ENCODE measurements around the gene HNRNPU. TPM values are rescaled to one million over a fixed set of nuclear protein-coding genes. Genes with fewer than 3 reads are reported as not detected.
A peak's percentile ranks its signal among the peaks of the same experiment; 100 is the strongest.

HNRNPU gene
- polyA plus RNA-seq, 3 donors, result 71.5 to 197 (median 143) TPM

DNA sequence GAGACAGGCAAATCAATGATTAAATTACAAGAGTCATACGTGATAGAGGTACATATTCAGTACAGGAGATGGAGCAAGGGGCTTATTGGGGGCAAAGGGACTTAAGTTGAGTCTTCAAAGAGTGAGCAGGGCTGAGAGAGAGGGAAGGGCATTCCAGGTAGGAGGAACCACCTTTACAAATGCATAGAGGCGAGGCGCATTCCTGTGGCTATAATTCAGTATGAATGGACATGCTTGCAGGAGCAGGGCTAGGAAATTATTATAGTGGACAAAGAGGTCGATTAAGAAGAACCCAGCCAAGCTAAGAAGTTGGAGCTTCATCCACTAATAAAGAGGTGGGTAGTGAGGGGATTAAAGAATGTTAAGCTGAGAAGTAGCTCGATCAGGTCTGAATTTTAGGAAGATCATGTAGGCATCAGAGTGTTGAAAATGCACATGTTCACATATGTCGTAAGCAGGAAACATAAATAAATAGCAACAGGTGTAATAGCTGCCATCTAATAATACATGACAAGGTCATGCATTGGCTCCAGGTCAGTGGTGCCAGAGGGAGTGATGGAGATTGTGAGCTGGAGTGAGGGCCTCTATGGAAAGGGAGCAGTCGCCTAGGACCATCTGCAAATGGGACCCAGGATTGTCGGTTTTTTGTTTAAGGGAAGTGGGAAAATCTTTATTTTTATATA lies 12.0 kb upstream of the HNRNPU start:
- Histone ChIP-seq H3K9ac (ENCODE audit: insufficient read depth, low read length, poor library complexity, severe bottlenecking) (no peak overlapping the region), H3K36me3 (replicated peaks in 1 of 2; ENCODE audit: control insufficient read depth in 1 of 2, insufficient read depth in 2 of 2, low read length in 2 of 2) (no peaks in the 10 kb centered on the region), H3K4me3 (replicated peaks in 1 of 3; ENCODE audit: low read depth in 2 of 3, low read length in 3 of 3) (no peak overlapping the region), H3K4me1 (ENCODE audit: control insufficient read depth in 1 of 2, insufficient read depth in 2 of 2, low read length in 2 of 2) (no peaks in the 10 kb centered on the region), H4K20me1 (ENCODE audit: insufficient read depth, low read length) (no peaks in the 10 kb centered on the region), H3K27ac (ENCODE audit: low read depth in 1 of 2, low read length in 2 of 2) (no peak overlapping the region), H2AFZ (ENCODE audit: insufficient read depth, low read depth, low read length, poor library complexity, severe bottlenecking) (no peak overlapping the region), H3K79me2 (ENCODE audit: insufficient read depth, low read length) (no peaks in the 10 kb centered on the region), H3K9me3 (replicated peaks in 1 of 2; ENCODE audit: control insufficient read depth in 1 of 2, insufficient read depth in 1 of 2, low read length in 2 of 2) (no peaks in the 10 kb centered on the region), H3K4me2 (replicated peaks; ENCODE audit: extremely low read depth, low read length, poor library complexity, severe bottlenecking) (no peak overlapping the region), H3K27me3 (ENCODE audit: control insufficient read depth in 2 of 2, insufficient read depth in 2 of 2, low read length in 2 of 2) (no peaks in the 10 kb centered on the region)
- Mint-ChIP-seq H3K4me3 (no peak overlapping the region), H3K27ac (peak overlapping the region in 1 of 7 donors; percentile 26), H3K36me3 (no peaks in the 10 kb centered on the region), H3K4me1 (no peaks in the 10 kb centered on the region), H3K27me3 (ENCODE audit: low read depth in 3 of 3) (peaks cover 0 to 2% (median 0%) of the 10 kb centered on the region in 3 donors), H3K9me3 (peaks cover 0 to 3% (median 0%) of the 10 kb centered on the region in 7 donors)
- TF ChIP-seq, protein P1, sequence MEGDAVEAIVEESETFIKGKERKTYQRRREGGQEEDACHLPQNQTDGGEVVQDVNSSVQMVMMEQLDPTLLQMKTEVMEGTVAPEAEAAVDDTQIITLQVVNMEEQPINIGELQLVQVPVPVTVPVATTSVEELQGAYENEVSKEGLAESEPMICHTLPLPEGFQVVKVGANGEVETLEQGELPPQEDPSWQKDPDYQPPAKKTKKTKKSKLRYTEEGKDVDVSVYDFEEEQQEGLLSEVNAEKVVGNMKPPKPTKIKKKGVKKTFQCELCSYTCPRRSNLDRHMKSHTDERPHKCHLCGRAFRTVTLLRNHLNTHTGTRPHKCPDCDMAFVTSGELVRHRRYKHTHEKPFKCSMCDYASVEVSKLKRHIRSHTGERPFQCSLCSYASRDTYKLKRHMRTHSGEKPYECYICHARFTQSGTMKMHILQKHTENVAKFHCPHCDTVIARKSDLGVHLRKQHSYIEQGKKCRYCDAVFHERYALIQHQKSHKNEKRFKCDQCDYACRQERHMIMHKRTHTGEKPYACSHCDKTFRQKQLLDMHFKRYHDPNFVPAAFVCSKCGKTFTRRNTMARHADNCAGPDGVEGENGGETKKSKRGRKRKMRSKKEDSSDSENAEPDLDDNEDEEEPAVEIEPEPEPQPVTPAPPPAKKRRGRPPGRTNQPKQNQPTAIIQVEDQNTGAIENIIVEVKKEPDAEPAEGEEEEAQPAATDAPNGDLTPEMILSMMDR (IDR thresholded peaks at IDR 0.05), result no peak
- DNase-seq, result no peak
- intact Hi-C loops (cut with micrococcal nuclease), result no loop called here
- WGBS (ENCODE audit: insufficient coverage), result 93% methylated on average over 5 of the region's 8 CpGs

DNA sequence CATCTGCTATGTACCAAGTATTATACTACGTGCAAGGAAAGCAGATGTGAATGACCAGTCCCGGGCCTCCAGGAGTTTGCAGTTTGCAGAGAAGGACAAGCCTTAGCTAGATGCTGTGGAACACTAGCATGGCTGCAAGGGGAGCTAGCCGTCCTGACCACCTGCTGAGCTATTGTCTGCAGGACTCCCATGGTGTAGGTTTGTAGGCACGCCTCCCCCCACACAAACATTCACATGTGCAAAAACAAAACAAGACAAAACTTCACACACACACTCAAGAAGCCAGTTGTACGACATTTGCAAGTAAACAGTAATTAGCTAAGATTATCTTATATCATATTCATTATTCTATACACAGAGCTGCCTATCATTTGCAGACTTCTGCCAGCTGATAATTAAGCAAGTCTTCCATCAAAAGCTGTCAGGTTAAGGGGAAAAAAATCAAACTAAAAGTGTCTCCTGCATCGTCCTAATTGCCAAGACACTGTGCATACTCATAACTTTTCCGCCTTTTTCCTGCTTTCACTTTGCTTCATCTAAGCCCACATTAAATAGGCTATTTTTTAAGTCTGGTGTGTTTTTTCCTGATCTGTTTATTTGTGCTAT lies 10.7 kb upstream of the HNRNPU start:
- Histone ChIP-seq H3K9ac (ENCODE audit: insufficient read depth, low read length, poor library complexity, severe bottlenecking) (no peak overlapping the region), H2AFZ (ENCODE audit: insufficient read depth, low read depth, low read length, poor library complexity, severe bottlenecking) (no peak overlapping the region), H3K27me3 (ENCODE audit: control insufficient read depth in 2 of 2, insufficient read depth in 2 of 2, low read length in 2 of 2) (no peaks in the 10 kb centered on the region), H3K27ac (ENCODE audit: low read depth in 1 of 2, low read length in 2 of 2) (no peak overlapping the region), H4K20me1 (ENCODE audit: insufficient read depth, low read length) (no peaks in the 10 kb centered on the region), H3K4me1 (ENCODE audit: control insufficient read depth in 1 of 2, insufficient read depth in 2 of 2, low read length in 2 of 2) (no peaks in the 10 kb centered on the region), H3K4me2 (replicated peaks; ENCODE audit: extremely low read depth, low read length, poor library complexity, severe bottlenecking) (no peak overlapping the region), H3K79me2 (ENCODE audit: insufficient read depth, low read length) (no peaks in the 10 kb centered on the region), H3K9me3 (replicated peaks in 1 of 2; ENCODE audit: control insufficient read depth in 1 of 2, insufficient read depth in 1 of 2, low read length in 2 of 2) (no peaks in the 10 kb centered on the region), H3K4me3 (replicated peaks in 1 of 3; ENCODE audit: low read depth in 2 of 3, low read length in 3 of 3) (no peak overlapping the region), H3K36me3 (replicated peaks in 1 of 2; ENCODE audit: control insufficient read depth in 1 of 2, insufficient read depth in 2 of 2, low read length in 2 of 2) (no peaks in the 10 kb centered on the region)
- Mint-ChIP-seq H3K4me1 (no peaks in the 10 kb centered on the region), H3K36me3 (no peaks in the 10 kb centered on the region), H3K27me3 (ENCODE audit: low read depth in 3 of 3) (peaks cover 0 to 2% (median 0%) of the 10 kb centered on the region in 3 donors), H3K4me3 (no peak overlapping the region), H3K9me3 (peaks cover 0 to 3% (median 0%) of the 10 kb centered on the region in 7 donors), H3K27ac (no peak overlapping the region)
- TF ChIP-seq, protein P1 (IDR thresholded peaks at IDR 0.05), result no peak
- DNase-seq, result no peak
- intact Hi-C loops (cut with micrococcal nuclease), result no loop called here
- WGBS (ENCODE audit: insufficient coverage), result 100% methylated on average over 2 of the region's 7 CpGs

Data from CD14-positive monocyte (primary cell).